ENCODE results near the gene PPM1E.

PPM1E gene

DNA sequence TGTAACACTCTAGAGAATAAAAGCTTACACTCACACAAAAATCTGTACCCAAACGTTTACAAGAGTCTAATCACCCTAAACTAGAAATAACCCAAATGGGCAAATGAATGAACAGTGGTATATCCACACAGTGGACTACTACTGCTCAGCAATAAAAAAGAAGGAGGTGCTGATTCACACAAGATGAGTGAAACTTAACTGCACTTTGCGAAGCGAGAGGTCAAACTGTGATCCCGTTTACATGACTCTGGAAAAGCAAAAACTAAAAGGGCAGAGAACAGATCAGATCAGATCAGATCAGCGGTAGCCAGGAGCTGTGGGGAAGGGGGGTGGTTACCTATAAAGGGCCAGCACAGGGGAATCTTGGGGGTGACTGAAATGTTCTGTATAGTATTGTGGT, 237.7 kb downstream of the PPM1E start:
- Histone ChIP-seq H3K36me3 (ENCODE audit: control insufficient read depth in 1 of 2, insufficient read depth in 2 of 2, low read length in 2 of 2) (peaks cover 3 to 6% of the 10 kb centered on the region in 2 experiments), H3K4me1 (ENCODE audit: control insufficient read depth in 1 of 2, insufficient read depth in 2 of 2, low read length in 2 of 2) (peaks cover 5 to 10% of the 10 kb centered on the region in 2 experiments), H4K91ac (ENCODE audit: low read depth, low read length) (no peak overlapping the region), H3K9me3 (ENCODE audit: insufficient read depth, low read depth, low read length) (peaks cover 1% of the 10 kb centered on the region), H3K4me2 (ENCODE audit: low read length) (no peak overlapping the region), H3K79me1 (ENCODE audit: low read length) (peaks cover 3% of the 10 kb centered on the region), H3K79me2 (ENCODE audit: control insufficient read depth, insufficient read depth, low read length, poor library complexity) (no peaks in the 10 kb centered on the region), H4K12ac (ENCODE audit: low read depth, low read length) (no peak overlapping the region), H2AFZ (ENCODE audit: insufficient read depth, low read length, poor library complexity) (no peak overlapping the region), H3K23ac (ENCODE audit: low read length) (no peak overlapping the region), H4K8ac (ENCODE audit: low read depth, low read length) (no peak overlapping the region), H3K4ac (ENCODE audit: low read depth, low read length) (no peak overlapping the region), H3K18ac (ENCODE audit: low read length) (no peak overlapping the region), H3K9ac (ENCODE audit: low read length) (no peak overlapping the region), H3K27me3 (ENCODE audit: insufficient read depth, low read length) (no peaks in the 10 kb centered on the region), H3K27ac (ENCODE audit: low read depth, low read length) (peak overlapping the region; percentile 40), H2BK12ac (ENCODE audit: low read length) (no peak overlapping the region), H3K14ac (ENCODE audit: low read length) (no peak overlapping the region), H3K4me3 (ENCODE audit: low read depth, low read length) (no peak overlapping the region), H2AK5ac (ENCODE audit: low read length) (no peak overlapping the region), H2BK5ac (ENCODE audit: low read depth, low read length, poor library complexity) (no peak overlapping the region), H2BK120ac (ENCODE audit: insufficient read depth, low read length, poor library complexity) (no peak overlapping the region)
- no peak for DNase-seq
- no CpG with 5 or more reads among the region's 5 CpGs for whole genome bisulfite sequencing (ENCODE audit: extremely low coverage, insufficient coverage, insufficient read length)

- Histone ChIP-seq H2AFZ (ENCODE audit: insufficient read depth, low read length, poor library complexity) (no peak overlapping the region), H3K4me1 (ENCODE audit: control insufficient read depth in 1 of 2, insufficient read depth in 2 of 2, low read length in 2 of 2) (peaks cover 5 to 10% of the 10 kb centered on the region in 2 experiments), H2BK5ac (ENCODE audit: low read depth, low read length, poor library complexity) (no peak overlapping the region), H3K27me3 (ENCODE audit: insufficient read depth, low read length) (no peaks in the 10 kb centered on the region), H3K79me2 (ENCODE audit: control insufficient read depth, insufficient read depth, low read length, poor library complexity) (no peaks in the 10 kb centered on the region), H3K9me3 (ENCODE audit: insufficient read depth, low read depth, low read length) (peaks cover 1% of the 10 kb centered on the region), H3K9ac (ENCODE audit: low read length) (no peak overlapping the region), H3K4ac (ENCODE audit: low read depth, low read length) (no peak overlapping the region), H4K12ac (ENCODE audit: low read depth, low read length) (no peak overlapping the region), H2AK5ac (ENCODE audit: low read length) (no peak overlapping the region), H3K23ac (ENCODE audit: low read length) (no peak overlapping the region), H2BK120ac (ENCODE audit: insufficient read depth, low read length, poor library complexity) (no peak overlapping the region), H3K79me1 (ENCODE audit: low read length) (peaks cover 3% of the 10 kb centered on the region), H3K18ac (ENCODE audit: low read length) (no peak overlapping the region), H3K4me3 (ENCODE audit: low read depth, low read length) (no peak overlapping the region), H3K4me2 (ENCODE audit: low read length) (no peak overlapping the region), H4K91ac (ENCODE audit: low read depth, low read length) (no peak overlapping the region), H4K8ac (ENCODE audit: low read depth, low read length) (no peak overlapping the region), H3K27ac (ENCODE audit: low read depth, low read length) (no peak overlapping the region), H2BK12ac (ENCODE audit: low read length) (no peak overlapping the region), H3K36me3 (ENCODE audit: control insufficient read depth in 1 of 2, insufficient read depth in 2 of 2, low read length in 2 of 2) (peaks cover 4 to 7% of the 10 kb centered on the region in 2 experiments), H3K14ac (ENCODE audit: low read length) (no peak overlapping the region)
- no CpG with 5 or more reads among the region's 7 CpGs for WGBS (ENCODE audit: extremely low coverage, insufficient coverage, insufficient read length)
- DNase-seq, result no peak
Measured at GRCh38 chr17:58995247-58995940, 239.7 kb downstream of the PPM1E start.

DNA sequence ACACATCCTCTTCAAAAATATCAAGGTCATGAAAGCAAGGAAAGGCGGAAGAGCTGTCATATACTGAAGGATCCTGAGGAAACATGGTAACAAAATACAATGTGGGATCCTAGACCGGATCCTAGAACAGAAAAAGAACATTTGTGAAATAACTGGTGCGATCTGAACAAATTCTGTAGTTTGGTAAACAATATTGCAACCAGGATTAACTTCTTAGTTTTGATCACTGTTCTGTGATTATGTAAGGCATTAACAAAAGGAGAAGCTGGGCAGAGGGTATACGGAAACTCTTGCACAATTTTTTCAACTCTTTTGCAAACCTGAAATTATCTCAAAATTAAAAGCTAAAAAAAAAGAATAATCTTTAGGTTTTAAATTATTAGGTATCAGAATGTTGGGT, 241.3 kb downstream of the PPM1E start:
- Histone ChIP-seq H3K4ac (ENCODE audit: low read depth, low read length) (no peak overlapping the region), H3K27ac (ENCODE audit: low read depth, low read length) (no peak overlapping the region), H2AK5ac (ENCODE audit: low read length) (no peak overlapping the region), H3K27me3 (ENCODE audit: insufficient read depth, low read length) (no peaks in the 10 kb centered on the region), H2AFZ (ENCODE audit: insufficient read depth, low read length, poor library complexity) (no peak overlapping the region), H3K14ac (ENCODE audit: low read length) (no peak overlapping the region), H3K18ac (ENCODE audit: low read length) (no peak overlapping the region), H3K79me2 (ENCODE audit: control insufficient read depth, insufficient read depth, low read length, poor library complexity) (no peaks in the 10 kb centered on the region), H3K9me3 (ENCODE audit: insufficient read depth, low read depth, low read length) (peaks cover 1% of the 10 kb centered on the region), H4K8ac (ENCODE audit: low read depth, low read length) (no peak overlapping the region), H3K4me1 (ENCODE audit: control insufficient read depth in 1 of 2, insufficient read depth in 2 of 2, low read length in 2 of 2) (peaks cover 5 to 6% of the 10 kb centered on the region in 2 experiments), H3K36me3 (ENCODE audit: control insufficient read depth in 1 of 2, insufficient read depth in 2 of 2, low read length in 2 of 2) (peaks cover 4 to 7% of the 10 kb centered on the region in 2 experiments), H4K91ac (ENCODE audit: low read depth, low read length) (no peak overlapping the region), H3K4me2 (ENCODE audit: low read length) (no peak overlapping the region), H4K12ac (ENCODE audit: low read depth, low read length) (no peak overlapping the region), H3K23ac (ENCODE audit: low read length) (no peak overlapping the region), H2BK120ac (ENCODE audit: insufficient read depth, low read length, poor library complexity) (no peak overlapping the region), H3K79me1 (ENCODE audit: low read length) (peaks cover 3% of the 10 kb centered on the region), H2BK5ac (ENCODE audit: low read depth, low read length, poor library complexity) (no peak overlapping the region), H3K4me3 (ENCODE audit: low read depth, low read length) (no peak overlapping the region), H3K9ac (ENCODE audit: low read length) (no peak overlapping the region), H2BK12ac (ENCODE audit: low read length) (no peak overlapping the region)
- WGBS (ENCODE audit: extremely low coverage, insufficient coverage, insufficient read length), result no CpG with 5 or more reads among the region's 4 CpGs
- no peak for DNase-seq

DNA sequence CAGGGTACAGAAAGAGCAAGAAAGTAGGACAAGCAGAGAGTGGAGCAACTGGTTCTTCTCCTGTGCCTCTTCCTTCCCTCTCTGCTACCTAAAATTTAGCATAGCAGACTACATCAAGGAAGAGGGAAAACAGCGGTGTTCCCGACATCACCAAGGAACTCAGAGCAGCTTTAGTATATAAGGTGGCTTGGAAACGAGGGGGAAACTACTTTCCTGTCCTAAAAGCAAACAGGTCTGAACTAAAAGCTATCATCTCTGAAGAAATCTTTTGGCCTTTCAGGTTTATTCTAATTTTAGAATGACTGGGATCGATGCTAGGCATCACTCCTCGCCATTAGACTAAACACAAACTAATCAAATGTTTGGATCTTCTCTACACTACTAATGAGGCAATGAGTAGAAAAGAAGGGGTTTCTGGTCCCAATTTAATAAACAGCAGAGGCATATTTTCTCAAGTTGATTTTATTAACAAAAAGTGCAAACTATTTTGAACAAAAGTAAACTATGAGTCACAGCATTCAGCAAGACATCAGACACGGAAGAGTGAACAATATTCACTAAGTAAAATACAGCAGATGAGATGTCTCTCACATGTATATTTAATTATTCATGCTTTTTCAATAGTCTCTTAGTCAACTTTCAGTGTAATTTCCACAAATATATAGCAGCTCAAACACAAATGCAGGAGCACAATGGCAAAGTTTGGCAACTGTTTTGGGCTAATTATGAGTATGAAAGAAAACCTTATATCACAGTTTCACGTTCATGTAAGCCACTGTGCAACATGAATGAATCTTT, 242.3 kb downstream of the PPM1E start:
- H3K4me1 ChIP-seq (ENCODE audit: control insufficient read depth in 1 of 2, insufficient read depth in 2 of 2, low read length in 2 of 2), result peaks cover 0 to 2% of the 10 kb centered on the region in 2 experiments
- peaks cover 1% of the 10 kb centered on the region for H3K9me3 ChIP-seq (ENCODE audit: insufficient read depth, low read depth, low read length)
- no peak overlapping the region for H4K91ac ChIP-seq (ENCODE audit: low read depth, low read length)
- H3K27me3 ChIP-seq (ENCODE audit: insufficient read depth, low read length), result no peaks in the 10 kb centered on the region
- no peak overlapping the region for H3K4me3 ChIP-seq (ENCODE audit: low read depth, low read length)
- H4K8ac ChIP-seq (ENCODE audit: low read depth, low read length), result no peak overlapping the region
- DNase-seq, result no peak
- no peak overlapping the region for H3K18ac ChIP-seq (ENCODE audit: low read length)
- H3K4me2 ChIP-seq (ENCODE audit: low read length), result no peak overlapping the region
- WGBS (ENCODE audit: extremely low coverage, insufficient coverage, insufficient read length), result no CpG with 5 or more reads among the region's 7 CpGs
- no peak overlapping the region for H2AFZ ChIP-seq (ENCODE audit: insufficient read depth, low read length, poor library complexity)
- H2AK5ac ChIP-seq (ENCODE audit: low read length), result no peak overlapping the region
- no peak overlapping the region for H3K4ac ChIP-seq (ENCODE audit: low read depth, low read length)
- no peak overlapping the region for H3K14ac ChIP-seq (ENCODE audit: low read length)
- no peak overlapping the region for H2BK120ac ChIP-seq (ENCODE audit: insufficient read depth, low read length, poor library complexity)
- no peak overlapping the region for H3K9ac ChIP-seq (ENCODE audit: low read length)
- peaks cover 4 to 7% of the 10 kb centered on the region in 2 experiments for H3K36me3 ChIP-seq (ENCODE audit: control insufficient read depth in 1 of 2, insufficient read depth in 2 of 2, low read length in 2 of 2)
- H3K79me1 ChIP-seq (ENCODE audit: low read length), result no peaks in the 10 kb centered on the region
- H3K79me2 ChIP-seq (ENCODE audit: control insufficient read depth, insufficient read depth, low read length, poor library complexity), result no peaks in the 10 kb centered on the region
- no peak overlapping the region for H2BK5ac ChIP-seq (ENCODE audit: low read depth, low read length, poor library complexity)
- no peak overlapping the region for H4K12ac ChIP-seq (ENCODE audit: low read depth, low read length)
- no peak overlapping the region for H2BK12ac ChIP-seq (ENCODE audit: low read length)
- H3K27ac ChIP-seq (ENCODE audit: low read depth, low read length), result no peak overlapping the region
- no peak overlapping the region for H3K23ac ChIP-seq (ENCODE audit: low read length)
